Activated effector memory CD4-positive, alpha-beta T cell treated with anti-CD3 and anti-CD28 coated beads, Interleukin-2, amount 50 U/mL, for 16 hours (primary cell): Measurements from ENCODE around the gene IRF3.
A peak's percentile ranks its signal among the peaks of the same experiment; 100 is the strongest.

Experiments
- DNase-seq: peaks from one replicate; pipeline ENCODE4 v3.0.0-alpha.2; 2020

The IRF3 gene, protein sequence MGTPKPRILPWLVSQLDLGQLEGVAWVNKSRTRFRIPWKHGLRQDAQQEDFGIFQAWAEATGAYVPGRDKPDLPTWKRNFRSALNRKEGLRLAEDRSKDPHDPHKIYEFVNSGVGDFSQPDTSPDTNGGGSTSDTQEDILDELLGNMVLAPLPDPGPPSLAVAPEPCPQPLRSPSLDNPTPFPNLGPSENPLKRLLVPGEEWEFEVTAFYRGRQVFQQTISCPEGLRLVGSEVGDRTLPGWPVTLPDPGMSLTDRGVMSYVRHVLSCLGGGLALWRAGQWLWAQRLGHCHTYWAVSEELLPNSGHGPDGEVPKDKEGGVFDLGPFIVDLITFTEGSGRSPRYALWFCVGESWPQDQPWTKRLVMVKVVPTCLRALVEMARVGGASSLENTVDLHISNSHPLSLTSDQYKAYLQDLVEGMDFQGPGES

DNA sequence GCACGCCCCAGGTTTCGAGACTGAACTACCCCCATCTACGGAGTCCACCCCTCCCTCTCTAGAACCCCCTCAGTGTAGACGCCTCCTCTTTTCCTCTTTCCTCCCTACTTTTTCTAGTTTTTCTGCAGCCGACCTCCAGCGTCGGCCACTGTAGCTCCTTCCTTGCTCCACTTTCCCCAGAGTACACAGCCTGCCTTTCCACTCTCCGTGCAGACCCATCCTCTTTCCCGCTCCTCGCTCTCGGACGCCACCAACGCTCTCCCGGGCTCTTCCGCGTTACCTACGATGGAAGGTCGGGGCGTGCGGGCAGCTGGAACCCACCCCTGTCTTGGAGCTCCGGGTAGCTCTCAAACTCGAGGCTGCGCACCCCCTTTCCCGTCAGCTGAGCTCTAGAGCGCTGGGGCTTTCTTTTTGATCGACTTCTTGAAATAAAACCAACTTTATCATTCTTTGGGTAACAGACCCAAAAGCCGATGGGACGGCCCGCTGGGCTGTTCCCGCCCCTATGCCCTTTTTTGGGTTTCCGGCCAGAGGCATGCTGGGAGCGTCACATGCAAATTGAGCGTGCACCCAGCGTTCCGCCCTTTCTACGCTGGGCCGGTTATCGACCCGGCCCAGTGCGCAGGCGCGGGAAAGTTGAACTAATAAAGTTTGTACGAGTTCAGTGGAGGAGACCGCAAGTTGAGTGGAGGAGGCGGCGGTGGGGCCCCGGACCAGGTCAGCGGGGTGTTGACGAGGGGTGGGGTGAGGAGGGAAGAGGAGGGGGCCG lies at the start of gene IRF3, which contains the start of gene BCL2L12:
Gene IRF3, minus strand, starts transcription at position 507 of the 769 bp plus-strand sequence. CDS start 1,019 bp downstream, outside the sequence.
Gene BCL2L12, plus strand, starts transcription at position 583 of the 769 bp plus-strand sequence. CDS start 760 bp downstream, outside the sequence.
- peak; percentile 100 for DNase-seq

DNA sequence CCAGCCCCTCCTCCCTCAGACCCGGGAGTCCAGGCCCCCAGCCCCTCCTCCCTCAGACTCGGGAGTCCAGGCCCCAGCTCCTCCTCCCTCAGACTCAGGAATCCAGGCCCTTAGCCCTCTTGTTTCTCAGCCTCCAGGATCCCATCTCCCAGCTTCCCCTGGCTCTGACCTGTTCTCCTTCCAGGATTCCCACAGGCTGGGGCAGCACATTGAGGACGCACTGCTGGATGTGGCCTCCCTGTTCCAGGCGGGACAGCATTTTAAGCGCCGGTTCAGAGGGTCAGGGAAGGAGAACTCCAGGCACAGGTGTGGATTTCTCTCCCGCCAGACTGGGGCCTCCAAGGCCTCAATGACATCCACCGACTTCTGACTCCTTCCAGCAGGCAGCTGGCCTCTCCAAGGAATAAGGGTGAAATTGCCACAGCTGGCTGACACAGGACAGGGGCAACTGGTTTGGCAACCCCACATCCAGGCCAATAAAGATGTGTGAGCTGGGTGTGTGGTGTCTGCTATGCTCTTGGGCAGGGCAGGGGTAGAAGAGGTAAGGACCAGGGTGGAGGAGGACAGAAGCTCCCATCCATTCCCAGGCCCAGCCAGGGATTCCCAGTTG lies 47.7 kb upstream of the IRF3 start:
- no peak for DNase-seq

DNA sequence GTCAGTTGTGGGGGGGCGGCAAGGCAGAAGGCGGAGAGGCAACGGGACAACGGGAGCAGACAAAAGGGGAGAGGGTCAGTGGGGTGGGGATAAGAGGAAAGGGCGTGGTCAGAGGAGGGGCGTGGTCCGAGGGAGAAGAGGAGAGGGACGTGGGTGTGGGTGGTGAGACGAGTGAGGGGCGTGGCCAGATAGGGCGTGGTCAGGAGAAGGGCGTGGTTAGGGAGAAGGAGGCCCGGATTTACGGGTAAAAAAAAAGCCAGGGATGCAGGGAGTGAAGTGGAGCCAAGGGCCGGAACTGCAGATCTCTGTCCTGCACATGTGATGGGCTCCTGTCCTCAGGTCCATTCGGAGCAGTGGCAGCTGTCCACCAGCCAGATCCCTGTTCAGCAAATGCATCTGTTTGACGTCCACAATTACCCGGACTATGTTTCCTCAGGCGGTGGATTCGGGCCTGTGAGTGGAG lies 46.8 kb upstream of the IRF3 start:
- DNase-seq = no peak

DNA sequence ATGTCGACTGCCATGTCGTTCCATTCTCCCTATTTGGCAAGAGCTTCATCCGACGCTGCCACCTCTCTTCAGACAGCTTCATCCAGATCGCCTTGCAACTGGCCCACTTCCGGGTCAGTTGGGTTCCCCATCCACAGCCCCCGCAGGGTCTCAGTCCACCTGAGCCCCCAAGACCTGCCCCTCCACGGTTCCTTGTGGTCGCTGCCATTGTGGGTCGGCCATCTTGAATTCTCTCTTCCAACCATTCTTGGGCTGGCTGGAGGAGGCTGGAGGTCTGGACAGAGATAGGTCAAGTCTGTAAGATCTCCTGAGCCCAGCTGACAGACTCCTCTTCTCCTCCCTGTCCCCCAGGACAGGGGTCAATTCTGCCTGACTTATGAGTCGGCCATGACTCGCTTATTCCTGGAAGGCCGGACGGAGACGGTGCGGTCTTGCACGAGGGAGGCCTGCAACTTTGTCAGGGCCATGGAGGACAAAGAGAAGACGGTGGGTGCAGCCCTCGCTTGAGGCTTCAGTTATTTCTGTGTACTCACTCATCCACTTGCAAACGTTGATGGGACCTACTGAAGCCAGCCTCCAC lies 44.8 kb upstream of the IRF3 start:
- no peak for DNase-seq

DNA sequence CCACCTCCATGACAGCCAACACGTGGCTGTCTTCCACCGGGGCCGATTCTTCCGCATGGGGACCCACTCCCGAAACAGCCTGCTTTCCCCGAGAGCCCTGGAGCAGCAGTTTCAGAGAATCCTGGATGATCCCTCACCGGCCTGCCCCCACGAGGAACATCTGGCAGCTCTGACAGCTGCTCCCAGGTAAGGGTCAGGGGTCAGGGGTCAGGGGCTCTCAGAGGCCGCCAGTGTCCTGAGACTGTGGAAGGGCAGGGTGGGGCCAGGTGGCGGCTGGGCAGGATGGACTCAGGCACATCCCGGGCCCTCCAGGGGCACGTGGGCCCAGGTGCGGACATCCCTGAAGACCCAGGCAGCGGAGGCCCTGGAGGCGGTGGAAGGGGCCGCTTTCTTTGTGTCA lies 40.3 kb upstream of the IRF3 start:
- no peak for DNase-seq

DNA sequence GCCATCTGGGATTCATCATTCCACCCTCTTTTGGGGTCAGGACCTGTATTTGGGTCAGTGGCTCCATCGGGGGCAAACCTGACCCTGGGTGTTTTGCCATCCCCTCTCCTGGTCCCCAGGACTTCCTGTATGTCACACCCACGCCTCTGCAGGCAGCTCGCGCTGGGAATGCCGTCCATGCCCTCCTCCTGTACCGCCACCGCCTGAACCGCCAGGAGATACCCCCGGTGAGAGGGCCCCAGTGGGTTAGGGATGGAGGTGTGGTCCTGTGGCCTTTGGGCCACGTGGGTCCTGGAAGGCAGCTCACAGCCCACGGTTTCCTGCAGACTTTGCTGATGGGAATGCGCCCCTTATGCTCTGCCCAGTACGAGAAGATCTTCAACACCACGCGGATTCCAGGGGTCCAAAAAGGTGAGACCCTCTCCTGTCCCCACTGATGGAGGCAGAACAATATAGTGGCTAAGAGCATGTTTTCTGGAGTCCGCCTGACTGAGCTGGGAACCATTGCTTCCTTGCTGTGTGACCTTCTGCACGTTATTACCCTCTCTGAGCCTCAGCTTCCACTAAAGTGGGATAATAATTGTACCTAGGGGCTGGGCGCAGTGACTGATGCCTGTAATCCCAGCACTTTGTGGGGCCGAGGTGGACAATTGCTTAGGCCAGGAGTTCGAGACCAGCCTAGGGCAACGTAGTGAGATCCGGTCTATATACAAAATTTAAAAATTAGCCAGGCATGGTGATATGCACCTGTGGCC lies 39.4 kb upstream of the IRF3 start:
- no peak for DNase-seq

DNA sequence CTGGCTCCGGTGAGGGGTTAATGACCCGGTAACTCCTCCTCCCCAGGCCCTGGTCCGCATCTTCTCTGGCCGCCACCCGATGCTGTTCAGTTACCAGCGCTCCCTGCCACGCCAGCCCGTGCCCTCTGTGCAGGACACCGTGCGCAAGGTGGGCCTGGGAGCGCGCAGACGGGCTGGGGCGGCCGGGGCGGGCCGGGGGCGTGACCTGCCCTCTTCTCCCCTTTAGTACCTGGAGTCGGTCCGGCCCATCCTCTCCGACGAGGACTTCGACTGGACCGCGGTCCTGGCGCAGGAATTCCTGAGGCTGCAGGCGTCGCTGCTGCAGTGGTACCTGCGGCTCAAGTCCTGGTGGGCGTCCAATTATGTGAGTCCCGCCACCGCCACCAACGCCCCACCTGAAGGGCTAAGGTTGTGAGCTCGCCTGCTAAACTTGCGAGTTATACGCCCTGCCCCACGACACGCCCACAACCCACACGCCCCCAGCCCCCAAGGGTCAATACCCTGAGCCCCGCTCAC lies 35.7 kb upstream of the IRF3 start:
- DNase-seq = no peak

DNA sequence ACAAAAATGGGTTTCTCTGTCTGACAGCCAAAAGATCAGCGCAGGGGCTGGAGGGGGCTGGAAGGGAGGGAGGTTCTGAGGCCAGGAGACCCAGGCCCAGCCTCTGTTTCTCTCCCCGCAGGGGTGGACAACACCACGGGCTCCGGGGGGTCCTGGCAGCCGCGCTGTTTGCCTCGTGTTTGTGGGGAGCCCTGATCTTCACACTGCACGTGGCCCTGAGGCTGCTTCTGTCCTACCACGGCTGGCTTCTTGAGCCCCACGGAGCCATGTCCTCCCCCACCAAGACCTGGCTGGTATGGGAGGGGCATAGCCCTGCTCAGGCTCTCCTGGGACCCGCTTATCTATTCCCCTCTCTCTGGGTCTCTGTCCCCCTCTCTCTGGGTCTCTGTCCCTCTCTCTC lies 34.9 kb upstream of the IRF3 start:
- DNase-seq = no peak

DNA sequence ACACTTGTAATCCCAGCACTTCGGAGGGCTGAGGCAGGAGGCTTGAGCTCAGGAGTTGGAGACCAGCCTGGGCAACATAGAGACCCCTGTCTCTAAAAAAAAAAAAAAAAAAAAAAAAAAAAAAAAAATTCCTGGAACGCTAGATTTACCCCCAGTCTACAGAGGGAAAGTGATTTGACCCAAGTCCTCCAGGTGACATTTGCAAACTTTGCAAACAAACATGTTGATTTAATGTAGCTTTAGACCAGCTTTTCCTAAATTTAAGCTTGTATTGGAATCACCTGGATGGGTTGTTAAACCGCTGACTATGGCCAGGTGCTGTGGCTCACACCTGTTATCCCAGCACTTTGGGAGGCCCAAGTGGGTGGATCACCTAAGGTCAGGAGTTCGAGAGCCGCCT lies 33.7 kb upstream of the IRF3 start:
- DNase-seq = no peak

DNA sequence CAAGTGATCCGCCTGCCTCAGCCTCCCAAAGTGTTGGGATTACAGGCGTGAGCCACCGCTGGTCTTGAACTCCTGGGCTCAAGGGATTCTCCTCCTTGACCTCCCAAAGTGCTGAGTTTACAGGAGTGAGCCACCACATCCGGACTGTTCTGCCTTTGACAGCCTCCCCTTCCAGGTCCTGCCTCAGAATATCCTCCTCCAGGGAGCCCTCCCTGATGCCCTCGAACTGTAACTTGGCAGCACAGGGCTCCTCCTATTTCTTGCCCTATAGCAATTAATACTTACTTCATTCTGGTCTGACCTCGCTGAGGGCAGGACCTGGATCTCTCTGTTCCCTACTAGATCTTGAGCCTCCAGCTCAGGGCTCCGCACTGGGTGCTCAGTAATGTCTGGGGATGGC lies 31.2 kb upstream of the IRF3 start:
- no peak for DNase-seq

DNA sequence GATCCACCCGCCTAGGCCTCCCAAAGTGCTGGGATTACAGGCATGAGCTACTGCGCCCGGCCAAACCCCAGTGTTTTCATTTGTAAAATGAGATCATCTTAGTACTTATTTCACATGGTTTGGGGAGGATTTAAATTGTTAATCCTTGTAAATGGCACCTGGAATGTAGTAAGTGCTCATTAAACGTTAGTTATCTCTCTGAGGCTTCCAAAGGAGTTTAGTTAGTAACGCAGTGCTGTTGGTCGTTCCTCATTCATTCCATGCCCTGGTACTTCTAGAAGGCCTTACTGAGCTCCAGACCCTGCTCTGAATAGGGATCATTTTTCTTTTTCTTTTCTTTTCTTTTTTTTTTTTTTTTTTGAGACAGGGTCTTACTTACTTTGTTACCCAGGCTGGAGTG lies 30.5 kb upstream of the IRF3 start:
- DNase-seq = no peak

DNA sequence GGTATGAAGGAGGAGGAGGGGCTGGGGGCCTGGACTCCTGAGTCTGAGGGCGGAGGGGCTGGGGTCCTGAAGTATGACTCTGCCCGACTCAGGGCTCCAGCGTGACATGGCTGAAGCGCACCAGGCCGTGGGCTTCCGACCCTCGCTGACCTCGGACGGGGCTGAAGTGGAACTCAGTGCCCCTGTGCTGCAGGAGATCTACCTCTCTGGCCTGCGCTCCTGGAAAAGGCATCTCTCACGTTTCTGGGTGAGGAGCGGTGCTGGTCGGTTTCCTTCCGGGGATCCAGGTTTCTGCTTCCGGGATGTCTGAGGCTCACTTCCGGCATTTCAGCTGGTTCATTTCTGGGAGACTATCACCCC lies 26.5 kb upstream of the IRF3 start:
- no peak for DNase-seq

DNA sequence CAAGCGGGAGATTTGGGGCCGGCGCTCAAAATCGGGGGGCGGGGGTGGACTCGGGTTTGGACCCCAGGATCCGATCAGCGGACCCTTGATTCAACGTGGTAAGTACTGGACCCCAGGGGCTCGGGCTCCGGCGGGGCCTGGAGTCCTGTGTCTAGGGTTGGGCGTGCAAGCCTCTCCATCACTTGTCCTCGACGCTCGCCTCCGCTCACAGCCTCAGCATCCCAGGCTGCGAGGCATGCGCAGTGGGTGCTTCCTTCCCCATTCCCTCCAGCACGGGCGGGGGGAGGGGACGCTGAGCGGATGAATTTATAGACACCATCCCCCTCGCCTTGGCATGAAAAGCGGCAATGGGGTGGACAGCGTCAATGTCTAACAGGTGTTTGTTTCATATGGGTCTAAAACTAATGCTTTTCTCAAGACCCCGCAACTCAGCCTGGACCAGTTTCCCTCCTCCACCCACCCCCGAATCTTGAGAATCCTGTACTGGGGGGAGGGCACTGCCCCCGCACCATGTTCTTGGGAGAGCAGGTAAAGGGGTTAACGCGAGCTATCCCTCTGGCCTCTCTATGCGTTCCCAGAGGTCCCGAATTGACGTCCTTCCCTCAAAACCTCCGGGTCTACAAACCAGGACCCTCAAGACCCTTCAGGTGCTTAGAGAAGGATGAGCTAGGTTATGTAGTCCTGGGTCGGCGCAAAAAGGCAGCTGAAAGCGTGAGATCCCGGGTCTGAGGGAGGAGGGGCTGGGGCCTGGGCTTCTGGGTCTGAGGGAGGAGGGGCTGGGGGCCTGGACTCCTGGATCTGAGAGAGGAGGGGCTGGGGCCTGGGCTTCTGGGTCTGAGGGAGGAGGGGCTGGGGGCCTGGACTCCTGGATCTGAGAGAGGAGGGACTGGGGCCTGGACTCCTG lies 25.8 kb upstream of the IRF3 start:
- peak; percentile 72 for DNase-seq

DNA sequence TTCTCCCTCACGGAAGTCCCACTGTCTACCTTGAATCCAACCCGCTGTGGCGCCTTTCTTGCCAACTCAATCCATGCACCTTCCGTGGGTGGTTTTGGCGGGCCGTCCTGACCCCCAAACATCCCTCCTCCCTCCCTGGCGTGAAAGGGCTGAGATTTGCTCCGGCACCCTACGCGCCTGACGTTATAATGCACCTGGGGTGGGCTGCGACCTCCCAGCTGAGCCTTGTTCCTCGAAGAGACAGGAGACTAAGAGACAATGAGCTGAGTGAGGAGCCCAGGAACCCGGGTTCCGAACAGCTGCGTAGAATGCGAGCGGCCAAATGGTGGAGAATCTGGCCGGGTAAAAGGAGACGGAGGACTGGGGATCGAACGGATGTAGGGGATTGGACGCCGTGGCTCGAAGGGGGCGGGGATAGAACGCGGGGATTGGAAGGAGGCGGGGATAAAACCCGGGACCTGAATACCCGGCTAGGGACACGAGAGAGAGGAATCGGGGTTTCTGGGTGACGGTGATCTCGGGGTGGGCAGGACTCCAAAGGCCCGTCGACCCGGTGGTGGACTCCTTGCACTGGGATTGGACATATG lies 25.1 kb upstream of the IRF3 start, which contains the start of gene CPT1C:
Gene CPT1C, plus strand, starts transcription at position 461 of the 587 bp plus-strand sequence. CDS start 1,137 bp downstream, outside the sequence.
- DNase-seq = peak; percentile 85

DNA sequence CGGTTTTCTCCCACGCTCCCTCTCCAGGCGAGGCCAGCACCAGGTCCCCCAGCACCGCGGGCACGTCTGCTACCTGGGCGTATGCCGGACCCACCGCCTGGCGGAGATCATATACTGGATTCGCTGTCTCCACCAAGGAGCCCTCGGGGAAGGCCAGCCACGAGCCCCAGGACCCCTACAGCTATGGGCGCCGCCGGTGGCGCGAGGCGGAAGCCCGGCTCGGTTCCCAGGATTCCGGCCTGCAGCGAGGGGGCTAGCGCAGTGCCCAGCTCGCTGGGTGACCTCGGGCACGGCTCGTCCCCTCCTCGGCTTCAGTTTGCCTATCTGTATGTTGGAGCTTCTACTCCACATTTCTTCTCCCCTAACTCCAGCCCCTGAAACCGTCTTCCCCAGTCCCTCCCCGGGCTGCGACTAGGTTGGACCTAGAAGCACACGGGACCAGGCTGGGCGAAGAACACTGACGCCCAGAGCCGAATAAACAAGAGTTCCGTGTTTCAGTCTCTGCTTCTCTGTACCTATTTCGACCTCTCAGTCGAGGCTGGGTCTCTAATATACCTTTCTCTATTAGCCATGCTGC lies 24.5 kb upstream of the IRF3 start:
- DNase-seq = no peak

DNA sequence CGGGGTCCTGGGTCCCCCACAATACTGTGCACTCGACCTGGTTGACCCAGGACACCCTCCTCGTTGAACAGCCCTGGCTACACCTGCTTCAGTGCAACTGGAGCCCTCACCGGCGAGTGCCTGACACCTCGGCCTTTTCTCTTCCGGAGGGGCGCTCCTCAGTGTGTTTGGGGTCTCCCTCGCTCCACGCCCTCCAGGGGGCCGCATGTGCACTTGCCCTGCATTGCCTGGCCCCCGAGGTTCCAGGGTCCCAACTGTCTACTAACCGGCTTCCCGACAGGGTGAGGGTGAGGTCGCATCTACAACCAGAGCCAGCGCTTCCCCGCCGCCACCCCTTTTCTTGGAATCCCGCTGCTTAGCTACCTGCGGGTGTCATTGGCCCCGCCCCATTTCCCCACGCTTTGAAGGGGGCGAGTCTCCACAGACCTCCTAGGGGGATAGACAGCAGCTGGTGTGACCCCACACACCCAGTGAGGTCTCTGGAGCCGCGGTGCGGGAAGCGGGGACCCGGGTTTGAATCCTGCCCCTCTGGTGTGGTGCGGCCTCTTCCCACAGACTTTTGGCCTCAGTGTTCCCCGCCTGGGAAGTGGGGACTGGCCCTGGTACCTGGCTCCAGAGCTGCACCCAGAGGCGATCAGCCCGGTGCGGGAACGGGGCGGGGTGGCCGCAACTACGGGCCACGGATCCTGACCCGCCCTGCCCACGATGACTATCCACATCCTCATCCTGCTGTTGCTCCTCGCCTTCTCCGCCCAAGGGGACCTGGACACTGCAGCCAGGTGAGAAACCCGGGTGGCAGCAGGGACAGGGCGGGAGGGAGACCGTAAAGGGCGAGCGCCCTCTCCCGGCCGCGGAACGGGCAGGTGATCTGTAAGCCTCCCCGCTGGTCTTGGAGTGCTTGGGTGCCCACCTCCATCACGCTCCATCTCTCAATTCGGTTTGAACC lies 23.7 kb upstream of the IRF3 start, which contains the start of gene ADM5:
Gene ADM5, plus strand, starts transcription at position 462 of the 946 bp plus-strand sequence. Its CDS starts 244 bp downstream, at position 706.
- DNase-seq = peak; percentile 77

DNA sequence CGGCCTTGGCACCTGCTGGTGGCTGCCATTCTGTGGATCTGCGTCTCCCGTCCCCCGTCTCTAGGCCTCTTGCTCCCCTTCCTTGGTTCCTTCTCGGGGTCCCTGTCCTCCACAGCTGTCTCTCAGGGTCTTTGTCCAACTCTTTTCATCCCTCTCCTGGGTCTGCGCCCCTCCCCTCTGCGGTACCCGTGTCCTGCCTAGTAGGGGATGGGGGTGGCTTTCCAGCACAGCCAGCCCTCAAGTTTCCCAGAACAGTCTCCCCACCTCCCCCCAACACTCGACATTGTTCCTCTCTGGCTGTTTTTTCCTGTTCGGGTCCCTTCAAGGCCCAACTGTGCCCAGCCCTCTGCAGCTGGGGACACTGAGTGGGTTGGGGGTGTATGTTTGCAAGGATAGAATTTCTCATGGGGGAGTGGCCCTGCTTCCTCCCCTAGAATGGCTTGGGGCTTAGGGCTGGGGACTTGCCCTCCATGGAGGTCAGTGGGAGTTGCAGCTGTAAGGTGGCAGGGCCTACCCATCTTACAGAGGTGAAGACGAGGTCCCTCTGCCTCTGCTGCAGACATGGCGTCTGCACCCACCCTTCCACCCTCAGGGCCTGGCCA lies 23.0 kb upstream of the IRF3 start:
- no peak for DNase-seq
